Glomerular visceral epithelial cell (primary cell): ENCODE data around the gene HECW1.
A peak's percentile ranks its signal among the peaks of the same experiment; 100 is the strongest.

ENCODE experiments used
- DNase-seq: peaks from one replicate; pipeline ENCODE4 v3.0.0-alpha.2; 2016; ENCODE audit errors: extremely low spot score

The HECW1 gene

DNA sequence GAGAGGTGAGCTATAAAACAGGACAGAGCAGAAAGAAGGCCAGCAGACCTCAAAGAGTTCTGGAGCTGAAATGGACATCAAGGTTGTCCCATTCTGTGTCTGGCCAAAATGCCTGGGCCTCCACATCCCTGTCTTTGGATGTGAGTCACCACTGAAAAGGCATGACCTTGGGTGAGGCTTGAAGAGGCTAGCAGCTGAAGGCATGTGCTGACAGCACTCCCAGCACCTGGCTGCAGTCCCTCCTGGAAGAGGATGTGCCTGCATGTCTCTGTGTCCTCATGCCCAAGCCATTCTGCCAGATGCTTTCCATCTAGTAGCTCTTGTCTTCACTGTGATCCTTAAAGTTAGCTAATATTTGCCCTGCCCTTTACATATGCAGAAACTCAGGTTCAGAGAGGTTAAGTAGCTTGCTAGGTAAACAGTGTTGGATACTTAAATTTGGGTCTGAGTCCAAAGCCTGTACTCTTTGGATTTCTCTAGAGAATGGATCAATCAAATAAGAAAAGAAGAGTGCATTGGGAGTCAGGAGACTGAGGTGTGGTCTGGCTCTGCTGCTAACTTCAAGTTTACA, 35.8 kb downstream of the HECW1 start:
- no peak for DNase-seq

DNA sequence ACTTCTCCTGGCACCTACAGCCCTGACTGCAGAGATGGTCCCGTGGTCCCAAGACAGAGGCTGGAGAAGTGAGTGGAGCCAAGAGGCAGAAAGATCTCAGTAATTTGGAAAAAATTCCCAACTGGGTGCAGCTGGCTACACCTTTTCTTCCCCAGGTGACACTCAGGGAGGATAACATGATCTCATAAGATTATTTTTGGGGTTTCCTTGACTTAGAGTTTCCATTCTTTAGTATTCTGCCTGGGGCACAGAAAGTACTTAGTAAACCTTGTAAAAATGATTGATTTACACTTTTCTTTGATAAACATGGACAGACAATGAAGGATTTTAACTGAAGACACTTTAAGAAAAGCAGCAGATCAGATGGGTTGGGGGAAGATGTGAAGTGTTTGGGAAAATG, 38.6 kb downstream of the HECW1 start:
- DNase-seq, result no peak

DNA sequence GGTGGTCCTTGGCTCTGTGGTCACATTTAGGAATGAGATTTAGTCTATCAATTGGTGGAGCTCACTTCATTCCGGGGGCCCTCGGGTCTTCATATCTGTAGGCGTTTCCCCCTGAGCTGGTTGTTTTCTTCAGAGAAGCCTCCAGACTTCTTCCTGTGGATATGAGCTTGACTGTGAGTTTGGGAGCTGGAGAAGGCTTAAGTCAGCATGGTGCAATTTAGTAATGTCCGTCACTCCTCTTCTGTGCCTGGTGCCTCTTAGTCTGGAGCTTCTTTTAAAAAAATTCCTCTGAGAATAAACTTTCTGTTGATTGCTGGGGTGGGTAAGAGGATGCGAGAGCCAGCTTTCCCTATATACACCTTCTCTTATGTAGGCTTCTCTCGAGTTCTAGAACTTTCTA, 40.2 kb downstream of the HECW1 start:
- DNase-seq, result no peak

GRCh38 chr7:43155636-43156035, 43.2 kb downstream of the HECW1 start:
- no peak for DNase-seq

DNA sequence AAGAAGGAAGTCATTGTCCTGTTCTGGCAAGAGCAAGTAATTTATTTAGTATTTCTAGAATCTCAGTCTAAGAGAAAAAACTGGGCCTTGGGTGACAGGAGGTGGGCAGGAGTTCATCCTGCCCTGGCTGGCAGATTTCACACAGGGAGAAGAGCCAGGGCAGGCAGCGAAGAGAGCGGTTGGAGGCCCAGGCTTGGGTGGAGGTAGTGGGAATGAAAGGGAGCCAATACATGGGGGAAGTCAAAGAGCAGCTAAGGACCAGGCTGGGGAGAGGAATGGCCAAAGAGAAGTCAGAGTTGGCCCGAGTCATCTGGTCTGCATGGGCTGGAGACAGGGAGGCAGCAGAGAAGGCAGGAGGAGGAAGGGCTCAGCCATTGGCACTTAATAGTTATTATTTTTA, 51.4 kb downstream of the HECW1 start:
- no peak for DNase-seq

GRCh38 chr7:43164757-43165156, 52.3 kb downstream of the HECW1 start:
- peak; percentile 76 for DNase-seq

GRCh38 chr7:43166686-43167085, 54.2 kb downstream of the HECW1 start:
- no peak for DNase-seq

DNA sequence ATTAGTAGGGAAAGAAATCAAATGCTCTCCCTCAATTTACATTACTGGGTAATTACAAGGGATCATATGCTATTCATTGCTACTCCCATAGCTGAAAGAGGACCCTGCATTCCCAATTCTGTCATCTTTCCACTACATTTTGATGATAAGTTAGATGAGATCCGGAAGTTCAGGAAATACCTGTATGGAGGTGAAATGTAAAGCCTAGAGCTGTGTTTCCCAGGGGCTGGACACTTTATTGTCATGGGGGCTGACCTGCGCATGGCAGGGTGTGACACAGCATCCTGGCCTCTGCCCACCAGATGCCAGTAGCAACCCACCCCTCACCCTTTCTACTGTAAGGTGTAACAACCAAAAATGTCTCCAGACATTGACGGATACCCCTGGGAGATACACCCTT, 56.6 kb downstream of the HECW1 start:
- DNase-seq, result no peak

- DNase-seq, result peak; percentile 33
These were observed 58.1 kb downstream of the HECW1 start for GRCh38 chr7:43170571-43170970.

GRCh38 chr7:43175570-43176200, 63.2 kb downstream of the HECW1 start:
- DNase-seq, result no peak

DNA sequence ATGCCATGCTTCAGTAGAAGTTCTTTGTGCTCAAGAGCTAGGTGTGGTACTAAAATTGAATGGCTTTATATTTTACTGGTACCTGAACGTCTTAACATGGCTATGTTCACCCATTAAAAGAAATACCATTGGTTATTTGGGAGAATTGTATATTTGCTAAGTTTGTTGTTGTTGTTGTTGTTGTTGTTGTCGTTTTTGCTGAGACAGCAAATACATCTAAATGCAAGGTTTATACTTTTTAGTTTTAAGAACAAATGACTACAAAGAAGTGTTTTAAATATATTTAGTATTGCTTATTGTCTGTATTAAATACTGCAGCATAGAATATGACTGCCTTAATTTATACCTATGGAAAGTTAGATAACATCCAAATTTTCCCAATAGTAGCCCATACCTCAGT, 66.9 kb downstream of the HECW1 start:
- DNase-seq, result no peak

- no peak for DNase-seq
These were observed 80.5 kb downstream of the HECW1 start for GRCh38 chr7:43192806-43193460.

GRCh38 chr7:43193893-43194292, 81.4 kb downstream of the HECW1 start:
- DNase-seq, result no peak

GRCh38 chr7:43195256-43195655, 82.8 kb downstream of the HECW1 start:
- no peak for DNase-seq

DNA sequence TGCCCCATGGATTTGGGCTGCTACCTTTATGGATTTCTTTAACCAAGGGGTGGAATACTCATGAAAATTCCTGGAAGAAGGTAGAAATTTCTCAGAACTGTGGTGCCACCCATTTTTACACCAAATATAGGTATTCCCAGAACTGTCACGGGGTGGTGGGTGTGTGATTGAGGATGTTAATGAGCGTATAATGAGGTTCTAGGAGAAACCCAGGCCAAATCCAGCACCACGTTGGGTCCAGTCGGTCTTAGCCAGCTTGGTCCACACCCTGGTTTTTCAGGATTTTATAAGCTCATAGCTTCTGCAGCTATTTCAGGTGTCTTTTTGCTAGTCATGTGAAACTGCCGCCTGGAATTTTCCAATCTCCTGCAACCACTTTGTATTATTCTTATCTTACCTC, 83.3 kb downstream of the HECW1 start:
- no peak for DNase-seq

GRCh38 chr7:43196379-43196778, 83.9 kb downstream of the HECW1 start:
- no peak for DNase-seq

DNA sequence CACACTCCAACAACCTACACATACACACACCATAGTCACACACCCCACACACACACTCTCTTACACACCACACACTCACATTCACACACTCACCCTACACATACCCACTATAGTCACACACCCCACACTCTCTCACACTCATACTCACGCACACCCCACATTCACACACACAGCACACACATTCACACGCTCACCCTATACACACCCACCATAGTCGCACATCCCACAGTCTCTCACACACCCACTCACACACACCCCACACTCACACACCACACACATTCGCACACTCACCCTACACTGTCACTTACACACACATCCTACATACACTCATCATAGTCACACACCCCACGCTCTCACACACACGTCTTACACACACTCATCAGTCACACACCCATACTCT, 85.6 kb downstream of the HECW1 start:
- no peak for DNase-seq

GRCh38 chr7:43198599-43199090, 86.2 kb downstream of the HECW1 start:
- no peak for DNase-seq

GRCh38 chr7:43199371-43200160, 87.1 kb downstream of the HECW1 start:
- no peak for DNase-seq

- no peak for DNase-seq
These were observed 89.5 kb downstream of the HECW1 start for GRCh38 chr7:43201912-43202311.

DNA sequence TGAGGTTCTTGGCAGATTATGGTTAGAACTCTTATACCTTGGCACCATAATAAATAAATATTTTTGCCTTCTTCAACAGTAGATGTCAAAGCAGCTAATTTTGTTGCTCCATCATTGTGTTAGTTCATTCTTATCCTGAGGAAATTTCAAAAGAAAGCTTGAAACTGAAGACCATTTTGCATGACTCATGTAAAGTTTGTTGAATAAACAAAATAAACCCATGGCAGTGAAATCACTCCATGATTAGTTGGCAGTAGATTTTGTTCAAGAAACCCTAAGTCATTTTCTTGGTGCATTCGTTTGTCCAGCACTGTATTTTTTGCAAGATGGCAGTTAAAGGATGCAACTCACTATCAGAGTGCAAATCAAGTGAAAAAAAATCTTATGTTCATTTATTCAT, 91.6 kb downstream of the HECW1 start:
- DNase-seq, result no peak

DNA sequence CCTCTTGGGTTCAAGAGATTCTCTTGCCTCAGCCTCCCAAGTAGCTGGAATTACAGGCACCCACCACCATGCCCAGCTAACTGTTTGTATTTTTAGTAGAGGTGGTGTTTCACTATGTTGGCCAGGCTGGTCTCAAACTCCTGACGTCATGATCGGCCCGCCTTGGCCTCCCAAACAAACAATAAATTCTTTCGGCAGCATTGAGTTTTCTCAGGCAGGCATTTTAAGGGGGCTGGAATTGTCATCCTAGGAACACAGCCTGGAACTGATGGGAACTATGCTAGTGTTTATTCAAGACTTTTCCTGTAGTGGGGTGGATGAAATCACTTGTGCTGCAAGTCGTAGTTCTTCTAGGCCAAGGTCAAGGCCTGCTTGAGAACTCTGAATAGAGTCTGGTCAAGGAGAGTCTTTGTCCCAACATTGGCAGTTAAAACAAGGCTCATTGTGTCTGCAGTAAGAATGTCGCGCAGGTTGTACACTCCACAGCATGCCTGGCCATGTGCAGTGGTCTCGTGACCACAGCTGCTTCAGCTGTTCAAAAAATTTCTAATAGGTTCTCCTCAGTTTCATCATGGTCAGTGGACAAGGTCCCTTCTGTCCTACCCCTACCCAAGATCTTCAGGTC, 92.8 kb downstream of the HECW1 start:
- no peak for DNase-seq
